Breast epithelium (tissue), 3 donors: ENCODE measurements around the gene PCDHGB5. TPM values are rescaled to one million over a fixed set of nuclear protein-coding genes. Genes with fewer than 3 reads are reported as not detected.

Experiments used
- total RNA-seq, 3 donors: library from RNA; depleted of rRNA; stranded (reverse); fragments of >200 nt; gene quantifications; one replicate each; pipeline ENCODE4 v1.1.0, GENCODE V29; 2016

Gene PCDHGB5
- total RNA-seq, 3 donors from 2014 or later = 7.5 to 20.6 (median 19.8) TPM

Other genes starting within 250 kb of the PCDHGB5 start
- 1 to 10 TPM; 1.4 to 3.6 (median 2.2) TPM for gene PCDHB6, start 247.9 kb upstream of the PCDHGB5 start, total RNA-seq
- 1 to 10 TPM; 2.3 to 4.6 (median 3.4) TPM for gene PCDHB7, start 225.3 kb upstream of the PCDHGB5 start, total RNA-seq
- 1 to 10 TPM in 1 of 3 donors, under 1 TPM in 2; 0.73 to 4.6 (median 0.80) TPM for gene PCDHB8, start 220.2 kb upstream of the PCDHGB5 start, total RNA-seq
- 10 to 100 TPM in 1 of 3 donors, 1 to 10 TPM in 2; 4.3 to 11.8 (median 6.3) TPM for gene PCDHB16, start 215.6 kb upstream of the PCDHGB5 start, total RNA-seq
- 1 to 10 TPM; 2.2 to 4.6 (median 4.1) TPM for gene PCDHB9, start 210.8 kb upstream of the PCDHGB5 start, total RNA-seq
- gene PCDHB10, start 205.6 kb upstream of the PCDHGB5 start, total RNA-seq = 1 to 10 TPM; 3.8 to 4.8 (median 4.6) TPM
- gene PCDHB11, start 198.3 kb upstream of the PCDHGB5 start, total RNA-seq = 1 to 10 TPM; 2.3 to 4.6 (median 2.7) TPM
- gene PCDHB12, start 189.2 kb upstream of the PCDHGB5 start, total RNA-seq = 1 to 10 TPM; 3.7 to 5.2 (median 5.0) TPM
- 1 to 10 TPM; 3.7 to 5.9 (median 4.8) TPM for gene PCDHB13, start 184.0 kb upstream of the PCDHGB5 start, total RNA-seq
- 1 to 10 TPM; 4.2 to 5.9 (median 5.9) TPM for gene PCDHB14, start 174.6 kb upstream of the PCDHGB5 start, total RNA-seq
- gene PCDHB15, start 152.6 kb upstream of the PCDHGB5 start, total RNA-seq = 1 to 10 TPM; 1.6 to 4.2 (median 3.3) TPM
- 1 to 10 TPM in 1 of 3 donors, under 1 TPM in 2; 0.64 to 2.0 (median 0.98) TPM for gene SLC25A2, start 93.9 kb upstream of the PCDHGB5 start, total RNA-seq
- 10 to 100 TPM; 59.2 to 96.2 (median 68.2) TPM for gene TAF7, start 77.2 kb upstream of the PCDHGB5 start, total RNA-seq
- gene PCDHGA1, start 67.4 kb upstream of the PCDHGB5 start, total RNA-seq = 1 to 10 TPM in 2 of 3 donors, under 1 TPM in 1; 0.80 to 1.3 (median 1.2) TPM
- gene PCDHGA2, start 59.2 kb upstream of the PCDHGB5 start, total RNA-seq = 1 to 10 TPM; 4.6 to 8.6 (median 6.2) TPM
- 1 to 10 TPM; 4.3 to 5.9 (median 5.0) TPM for gene PCDHGA3, start 54.1 kb upstream of the PCDHGB5 start, total RNA-seq
- gene PCDHGB1, start 47.8 kb upstream of the PCDHGB5 start, total RNA-seq = 1 to 10 TPM; 2.7 to 5.9 (median 5.1) TPM
- gene PCDHGA4, start 42.9 kb upstream of the PCDHGB5 start, total RNA-seq = 10 to 100 TPM in 1 of 3 donors, 1 to 10 TPM in 2; 5.3 to 12.1 (median 6.4) TPM
- 10 to 100 TPM in 1 of 3 donors, 1 to 10 TPM in 2; 6.2 to 10.5 (median 7.8) TPM for gene PCDHGB2, start 38.0 kb upstream of the PCDHGB5 start, total RNA-seq
- 1 to 10 TPM; 5.4 to 9.4 (median 8.8) TPM for gene PCDHGA5, start 33.8 kb upstream of the PCDHGB5 start, total RNA-seq
- 10 to 100 TPM in 1 of 3 donors, 1 to 10 TPM in 2; 5.3 to 10.2 (median 8.6) TPM for gene PCDHGB3, start 27.7 kb upstream of the PCDHGB5 start, total RNA-seq
- gene PCDHGA6, start 24.1 kb upstream of the PCDHGB5 start, total RNA-seq = 1 to 10 TPM; 4.0 to 8.5 (median 8.3) TPM
- 10 to 100 TPM in 1 of 3 donors, 1 to 10 TPM in 2; 3.7 to 10.8 (median 10.0) TPM for gene PCDHGA7, start 15.2 kb upstream of the PCDHGB5 start, total RNA-seq
- 10 to 100 TPM in 1 of 3 donors, 1 to 10 TPM in 2; 5.3 to 10.5 (median 8.9) TPM for gene PCDHGB4, start 10.2 kb upstream of the PCDHGB5 start, total RNA-seq
- 1 to 10 TPM; 2.6 to 7.2 (median 6.0) TPM for gene PCDHGA8, start 5.3 kb upstream of the PCDHGB5 start, total RNA-seq
- 10 to 100 TPM in 2 of 3 donors, 1 to 10 TPM in 1; 7.8 to 16.7 (median 13.8) TPM for gene PCDHGA9, start 4.8 kb downstream of the PCDHGB5 start, total RNA-seq
- gene PCDHGB6, start 10.1 kb downstream of the PCDHGB5 start, total RNA-seq = 10 to 100 TPM in 2 of 3 donors, 1 to 10 TPM in 1; 8.8 to 12.8 (median 10.8) TPM
- 10 to 100 TPM in 2 of 3 donors, 1 to 10 TPM in 1; 7.2 to 10.7 (median 10.5) TPM for gene PCDHGA10, start 15.0 kb downstream of the PCDHGB5 start, total RNA-seq
- gene PCDHGB7, start 19.7 kb downstream of the PCDHGB5 start, total RNA-seq = 10 to 100 TPM; 15.4 to 21.3 (median 16.0) TPM
- 1 to 10 TPM; 5.0 to 9.8 (median 9.7) TPM for gene PCDHGA11, start 23.1 kb downstream of the PCDHGB5 start, total RNA-seq
- 10 to 100 TPM in 2 of 3 donors, 1 to 10 TPM in 1; 9.8 to 12.0 (median 11.1) TPM for gene PCDHGA12, start 32.6 kb downstream of the PCDHGB5 start, total RNA-seq
- gene PCDHGC3, start 78.0 kb downstream of the PCDHGB5 start, total RNA-seq = 10 to 100 TPM; 29.6 to 41.6 (median 35.1) TPM
- gene PCDHGC4, start 87.1 kb downstream of the PCDHGB5 start, total RNA-seq = 1 to 10 TPM; 2.6 to 6.2 (median 6.0) TPM
- 1 to 10 TPM; 2.1 to 3.5 (median 3.3) TPM for gene PCDHGC5, start 91.1 kb downstream of the PCDHGB5 start, total RNA-seq
- gene DIAPH1, start 221.1 kb downstream of the PCDHGB5 start, total RNA-seq = 10 to 100 TPM; 58.8 to 64.8 (median 63.6) TPM
- gene HDAC3, start 238.9 kb downstream of the PCDHGB5 start, total RNA-seq = 10 to 100 TPM; 50.2 to 52.5 (median 52.1) TPM
- gene RELL2, start 239.1 kb downstream of the PCDHGB5 start, total RNA-seq = 1 to 10 TPM; 1.3 to 4.3 (median 4.0) TPM